ENCODE data around the gene MLC1.

Gene MLC1

DNA sequence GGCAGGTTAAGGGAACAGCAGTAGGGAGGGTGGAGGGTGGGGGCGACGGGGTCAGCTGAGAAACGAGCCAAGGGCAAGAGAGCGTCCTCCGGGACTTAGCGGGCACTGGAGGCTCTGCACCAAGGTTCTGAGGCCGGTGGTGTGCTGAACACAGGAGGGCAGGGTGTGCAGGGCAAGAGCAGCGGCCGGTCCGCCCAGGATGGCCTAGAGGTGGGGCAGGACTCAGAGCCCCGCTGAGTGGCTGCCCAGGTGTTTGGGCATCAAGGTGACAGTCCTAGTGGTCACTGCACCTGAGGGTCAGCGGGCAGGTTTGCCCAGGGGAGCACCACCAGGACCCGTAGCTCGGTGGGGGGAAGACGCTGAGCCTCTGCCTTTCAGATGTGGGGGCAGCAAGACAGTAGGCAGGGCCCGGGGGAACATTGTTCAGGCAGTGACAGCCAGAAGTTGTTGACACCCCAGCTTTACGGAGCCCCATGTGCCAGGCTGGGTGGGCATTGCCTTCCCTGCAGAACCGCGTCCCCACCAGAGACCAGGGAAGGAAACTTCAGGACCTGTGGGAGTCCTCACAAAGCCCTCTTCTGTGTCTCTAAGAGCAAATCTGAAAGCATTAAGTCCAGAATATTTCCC is 22.6 kb downstream of the MLC1 start:
- no peak for DNase-seq
- TF ChIP-seq POLR2A (IDR thresholded peaks at IDR 0.05; ENCODE audit: low read length) (no peak), GATA1 (IDR thresholded peaks at IDR 0.05; ENCODE audit: low read depth, low read length) (no peak)

DNA sequence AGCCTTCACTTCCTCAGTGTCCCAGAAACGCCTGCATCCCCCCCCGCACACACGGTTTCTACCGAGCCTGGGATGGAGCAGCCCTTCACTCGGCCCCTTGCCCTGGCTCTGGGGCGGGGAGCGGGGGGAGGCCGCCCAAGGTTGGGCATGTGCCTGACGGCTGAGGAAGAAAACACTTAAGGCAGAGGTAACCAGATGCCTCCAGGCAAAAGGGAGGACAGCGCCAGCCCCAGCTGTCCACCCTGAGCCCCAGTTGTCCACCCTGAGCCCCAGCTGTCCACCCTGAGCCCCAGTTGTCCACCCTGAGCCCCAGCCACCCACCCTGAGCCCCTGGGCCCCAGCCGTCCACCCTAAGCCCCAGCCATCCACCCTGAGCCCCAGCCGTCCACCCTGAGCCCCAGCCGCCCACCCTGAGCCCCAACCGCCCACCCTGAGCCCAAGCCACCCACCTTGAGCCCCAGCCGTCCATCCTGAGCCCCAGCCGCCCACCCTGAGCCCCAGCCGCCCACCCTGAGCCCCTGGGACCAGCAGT is 23.3 kb downstream of the MLC1 start:
- TF ChIP-seq GATA1 (IDR thresholded peaks at IDR 0.05; ENCODE audit: low read depth, low read length) (no peak), POLR2A (IDR thresholded peaks at IDR 0.05; ENCODE audit: low read length) (no peak)
- DNase-seq, result no peak

DNA sequence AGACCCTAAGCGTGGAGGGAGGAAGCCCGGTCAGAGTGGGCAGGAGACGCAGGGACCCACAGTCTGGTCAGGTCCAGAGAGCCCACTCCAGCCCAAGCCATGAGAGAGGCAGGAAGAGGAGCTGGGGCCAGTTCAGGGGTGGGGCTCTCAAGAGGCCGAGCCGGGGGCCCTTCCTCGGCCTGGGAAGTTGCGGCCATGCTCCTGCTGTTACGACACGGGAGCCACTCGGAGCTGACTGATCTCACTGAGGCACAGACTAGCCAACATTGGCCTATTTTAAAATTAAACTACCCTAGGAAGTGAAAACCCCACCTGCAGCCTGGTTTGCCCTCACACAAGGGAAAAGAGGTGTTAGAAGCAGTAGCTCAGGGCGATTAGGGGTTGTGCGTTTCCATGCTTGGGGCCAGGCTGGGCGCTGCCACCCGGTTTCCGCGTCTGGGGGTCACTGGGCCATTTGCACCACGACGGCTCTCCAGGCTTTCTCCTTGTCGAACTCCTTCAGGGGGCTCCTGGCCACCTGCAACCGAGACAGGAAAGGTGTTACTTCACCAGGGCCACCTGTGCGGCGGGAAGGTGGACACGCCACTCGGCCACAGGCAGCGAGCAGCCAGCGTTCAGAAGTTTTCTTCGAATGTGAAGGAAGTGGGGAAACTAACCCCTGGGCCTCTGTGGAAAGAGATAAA is 23.9 kb downstream of the MLC1 start:
- TF ChIP-seq GATA1 (IDR thresholded peaks at IDR 0.05; ENCODE audit: low read depth, low read length) (no peak), POLR2A (IDR thresholded peaks at IDR 0.05; ENCODE audit: low read length) (no peak)
- DNase-seq, result no peak

DNA sequence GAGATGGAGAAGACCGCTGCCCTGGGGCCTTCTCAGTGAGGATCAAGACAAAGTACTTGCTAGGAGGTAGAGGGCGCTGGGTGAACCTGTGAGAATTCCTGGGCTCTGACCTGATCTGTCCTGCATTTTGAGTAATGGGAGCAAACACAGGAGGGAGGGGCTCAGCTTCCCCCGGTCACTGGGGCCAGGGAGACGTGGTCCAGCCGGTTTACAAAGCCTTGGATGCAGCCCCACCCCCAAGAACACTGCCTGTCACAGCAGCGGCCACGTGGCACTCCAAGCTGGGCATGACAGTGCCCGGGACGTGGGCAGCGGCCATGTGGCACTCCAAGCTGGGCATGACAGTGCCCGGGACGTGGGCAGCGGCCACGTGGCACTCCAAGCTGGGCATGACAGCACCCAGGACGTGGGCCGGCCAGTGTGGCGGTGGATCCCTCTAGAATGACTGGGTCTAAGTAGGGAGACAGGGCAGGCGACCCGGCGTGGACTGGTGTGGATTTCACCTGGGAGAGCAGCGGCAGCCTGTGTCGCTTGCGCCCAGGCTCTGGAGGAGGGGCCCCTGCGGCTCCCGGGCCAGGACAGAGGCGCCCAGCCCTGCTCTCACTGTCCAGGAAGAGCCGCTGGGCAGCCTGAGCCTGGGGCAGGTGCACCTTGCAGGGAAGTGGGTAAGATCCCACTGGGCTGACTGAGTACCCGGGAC is 24.6 kb downstream of the MLC1 start:
- no peak for DNase-seq
- TF ChIP-seq POLR2A (IDR thresholded peaks at IDR 0.05; ENCODE audit: low read length) (no peak), GATA1 (IDR thresholded peaks at IDR 0.05; ENCODE audit: low read depth, low read length) (no peak)

DNA sequence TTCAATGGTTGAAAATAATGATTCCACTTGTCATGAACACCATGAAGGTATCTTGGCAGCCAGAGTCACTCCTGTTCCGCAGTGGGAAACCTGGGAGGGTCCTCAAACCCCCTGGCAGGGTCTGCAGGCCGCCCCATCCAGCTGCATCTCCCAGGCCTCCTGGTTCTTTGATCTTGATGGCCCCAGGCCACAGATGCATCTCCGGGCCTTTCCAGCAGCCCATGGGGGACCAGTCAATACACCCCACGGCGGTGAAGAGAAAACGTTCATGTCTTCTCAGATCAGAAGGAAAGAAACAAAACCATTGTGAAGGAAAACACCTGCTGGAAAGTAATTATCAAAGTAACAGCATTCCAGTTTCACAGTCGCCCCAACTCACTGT is 25.4 kb downstream of the MLC1 start:
- DNase-seq, result no peak

DNA sequence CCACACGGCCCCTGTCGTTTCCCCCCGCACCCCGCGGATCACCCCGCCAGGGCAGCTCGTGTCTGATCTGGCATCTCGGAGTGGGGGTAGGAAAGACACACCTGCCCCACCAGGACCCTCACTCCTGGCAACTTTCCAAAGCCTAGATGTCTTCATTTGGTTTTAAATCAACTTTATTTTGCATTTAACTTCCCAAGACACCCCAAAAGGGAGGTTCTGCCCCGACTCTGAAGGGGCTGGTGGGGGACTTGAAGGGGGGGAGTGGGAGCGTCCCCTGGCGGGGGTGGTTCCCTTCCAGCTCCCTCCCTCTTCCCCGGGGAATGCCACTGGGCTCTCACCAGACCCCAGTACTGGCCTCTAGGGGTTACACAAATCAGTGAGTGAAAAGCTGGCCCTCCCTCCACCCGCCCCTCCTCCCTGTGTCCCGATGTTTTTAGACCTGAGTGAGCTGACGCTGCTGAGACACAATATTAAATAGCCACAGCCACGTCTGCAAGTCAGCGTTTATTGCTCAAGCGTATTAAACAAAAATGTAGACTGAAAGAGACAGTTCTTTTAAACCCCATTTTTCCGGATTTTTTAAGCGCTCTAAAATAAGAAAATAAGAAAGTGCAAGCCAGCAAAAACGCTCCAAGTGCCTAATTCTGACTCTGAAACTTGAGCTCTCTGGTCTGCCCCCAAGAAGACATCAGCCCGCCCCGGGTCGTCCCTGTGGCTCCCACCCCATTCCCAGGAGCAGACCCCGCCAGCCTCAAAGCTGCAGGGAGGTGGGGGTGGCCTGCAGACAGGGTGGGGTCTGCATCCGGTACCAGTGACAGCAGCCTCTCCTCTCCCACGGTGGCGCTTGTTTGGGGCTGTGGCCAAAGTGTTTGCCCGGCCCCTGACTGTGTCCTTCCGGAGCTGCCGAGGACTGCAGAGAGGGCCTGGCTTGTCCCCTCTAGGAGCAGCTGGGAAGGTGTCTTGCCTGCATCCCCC is 26.0 kb downstream of the MLC1 start:
- no peak for DNase-seq
- TF ChIP-seq POLR2A (IDR thresholded peaks at IDR 0.05; ENCODE audit: low read length), result no peak
- TF ChIP-seq GATA1 (IDR thresholded peaks at IDR 0.05; ENCODE audit: low read depth, low read length), result no peak

More for the DNA sequence above, 25.4 kb downstream of the MLC1 start:
- no peak for TF ChIP-seq GATA1 (IDR thresholded peaks at IDR 0.05; ENCODE audit: low read depth, low read length)
- TF ChIP-seq POLR2A (IDR thresholded peaks at IDR 0.05; ENCODE audit: low read length), result no peak

DNA sequence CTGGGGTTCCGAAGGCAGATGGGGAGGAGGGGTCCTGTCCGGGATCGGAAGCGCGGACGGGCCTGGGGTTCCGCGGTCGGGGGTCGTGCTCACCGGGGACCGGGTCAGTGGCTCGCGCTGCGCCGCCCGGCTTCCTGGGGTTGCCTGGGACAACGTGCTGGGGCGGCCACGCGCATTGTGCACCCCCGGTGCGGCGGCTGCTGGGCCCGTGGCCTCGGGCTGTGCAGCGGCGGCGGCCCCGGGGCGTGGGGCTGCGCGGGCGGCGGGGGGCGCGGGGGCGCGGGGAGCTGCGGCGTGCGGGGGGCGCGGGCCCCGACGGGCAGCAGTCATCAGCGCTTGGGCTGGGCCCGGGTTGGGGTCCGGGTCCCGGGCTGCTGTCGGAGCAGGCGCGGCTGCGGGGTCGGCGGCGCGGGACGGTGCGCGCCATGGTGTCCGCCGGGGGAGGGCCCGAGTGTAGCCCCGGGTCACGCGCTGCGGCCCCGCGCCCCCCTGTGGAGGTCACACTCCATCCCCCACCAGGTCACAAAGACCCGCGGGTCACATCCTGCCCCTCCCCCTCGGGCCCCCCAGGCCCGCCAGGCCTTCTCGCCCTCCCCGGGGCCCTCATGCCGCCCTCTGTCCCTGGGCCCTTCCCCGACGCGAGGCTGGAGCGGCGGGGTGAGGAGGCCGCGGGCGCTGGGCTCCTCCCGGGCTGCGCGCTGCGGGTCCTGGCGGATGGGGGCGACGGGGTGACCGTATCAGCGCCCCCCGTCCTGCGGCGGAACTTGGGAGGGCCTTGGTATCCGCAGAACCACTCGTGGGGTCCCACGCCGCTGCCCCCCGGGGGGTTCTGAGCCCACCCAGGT is 26.9 kb downstream of the MLC1 start, which contains the start of gene TTLL8:
TSS of gene TTLL8 (minus strand) at position 238 of the 845 bp plus-strand sequence.
- DNase-seq, result no peak
- TF ChIP-seq GATA1 (IDR thresholded peaks at IDR 0.05; ENCODE audit: low read depth, low read length), result no peak
- TF ChIP-seq POLR2A (IDR thresholded peaks at IDR 0.05; ENCODE audit: low read length), result no peak

DNA sequence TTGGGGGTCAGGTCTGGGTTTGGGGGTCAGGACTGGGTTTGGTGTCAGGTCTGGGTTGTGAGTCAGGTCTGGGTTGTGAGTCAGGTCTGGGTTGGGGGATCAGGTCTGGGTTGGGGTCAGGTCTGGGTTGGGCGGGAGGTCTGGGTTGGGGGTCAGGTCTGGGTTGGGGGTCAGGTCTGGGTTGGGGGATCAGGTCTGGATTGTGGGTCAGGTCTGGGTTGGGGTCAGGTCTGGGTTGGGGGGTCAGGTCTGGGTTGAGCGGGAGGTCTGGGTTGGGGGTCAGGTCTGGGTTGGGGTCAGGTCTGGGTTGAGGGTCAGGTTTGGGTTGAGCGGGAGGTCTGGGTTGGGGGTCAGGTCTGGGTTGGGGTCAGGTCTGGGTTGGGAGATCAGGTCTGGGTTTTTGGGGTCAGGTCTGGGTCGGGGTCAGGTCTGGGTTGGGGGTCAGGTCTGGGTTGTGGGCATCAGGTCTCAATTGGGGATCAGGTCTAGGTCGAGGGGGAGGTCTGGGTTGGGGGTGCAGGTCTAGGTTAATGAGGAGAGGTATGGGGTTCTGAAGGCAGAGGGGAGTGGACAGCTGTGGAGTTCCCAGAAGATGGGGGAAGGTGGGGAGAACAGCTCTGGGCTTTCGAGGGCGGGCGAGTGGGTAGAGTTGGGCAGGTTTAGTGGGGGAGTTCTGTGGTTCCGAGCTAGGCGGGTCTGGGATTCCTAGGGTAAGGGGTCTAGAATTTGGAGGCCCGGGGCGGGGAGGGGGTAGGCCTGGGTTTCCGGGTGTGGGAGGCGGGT is 27.8 kb downstream of the MLC1 start:
- no peak for TF ChIP-seq POLR2A (IDR thresholded peaks at IDR 0.05; ENCODE audit: low read length)
- no peak for TF ChIP-seq GATA1 (IDR thresholded peaks at IDR 0.05; ENCODE audit: low read depth, low read length)
- no peak for DNase-seq

DNA sequence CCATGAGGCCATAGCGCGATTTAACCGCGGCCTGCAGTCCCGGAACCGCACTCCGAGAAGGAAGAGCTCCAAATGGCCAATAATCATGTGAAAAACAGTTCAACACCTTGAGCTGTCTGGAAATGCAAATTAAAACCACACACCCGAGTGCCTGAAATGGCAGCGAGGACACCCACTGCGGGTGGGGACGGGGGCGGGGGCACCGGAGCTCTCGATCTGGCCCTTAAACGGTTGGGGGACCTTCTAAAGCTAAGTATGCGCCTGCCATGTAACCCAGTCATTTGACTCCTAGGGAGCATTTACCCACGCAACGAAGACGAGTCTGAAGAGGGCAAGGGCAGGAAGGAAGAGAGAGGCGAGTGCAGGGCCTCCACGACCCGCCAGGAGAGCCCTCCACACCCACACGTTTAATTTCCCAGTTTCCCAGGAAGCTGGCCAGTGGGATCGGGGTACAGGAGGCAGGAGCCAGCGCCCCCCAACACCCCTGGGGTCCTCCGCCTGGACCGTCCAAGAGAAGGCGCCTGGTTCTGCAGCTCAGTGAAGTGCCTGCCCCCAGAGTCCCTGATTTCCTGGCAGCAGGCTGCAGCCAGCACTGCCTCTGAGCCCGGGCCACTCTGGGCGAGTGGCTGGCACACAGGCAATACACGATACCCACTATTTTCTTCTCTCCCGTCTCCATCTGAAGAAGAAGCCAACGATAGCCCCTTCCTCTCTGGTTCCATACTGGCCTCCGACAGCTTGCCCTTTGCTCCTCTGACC is 28.8 kb downstream of the MLC1 start:
- DNase-seq, result no peak
- TF ChIP-seq GATA1 (IDR thresholded peaks at IDR 0.05; ENCODE audit: low read depth, low read length), result no peak
- TF ChIP-seq POLR2A (IDR thresholded peaks at IDR 0.05; ENCODE audit: low read length), result no peak

DNA sequence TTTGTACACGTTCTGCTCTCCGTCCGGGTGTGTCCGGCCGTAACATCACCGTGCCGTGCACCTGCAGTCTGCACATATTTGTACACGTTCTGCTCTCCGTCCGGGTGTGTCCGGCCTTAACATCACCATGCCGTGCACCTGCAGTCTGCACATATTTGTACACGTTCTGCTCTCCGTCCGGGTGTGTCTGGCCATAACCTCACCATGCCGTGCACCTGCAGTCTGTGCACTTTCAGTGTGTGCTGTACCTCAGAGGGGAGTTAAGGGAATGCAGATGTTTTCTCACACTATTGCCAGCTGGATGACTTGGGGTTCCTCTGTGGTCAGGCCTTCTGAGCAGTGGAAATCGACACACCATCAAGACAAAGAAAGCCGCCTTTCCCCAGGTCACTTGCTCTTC is 31.4 kb downstream of the MLC1 start:
- TF ChIP-seq GATA1 (IDR thresholded peaks at IDR 0.05; ENCODE audit: low read depth, low read length), result no peak
- TF ChIP-seq POLR2A (IDR thresholded peaks at IDR 0.05; ENCODE audit: low read length), result no peak

DNA sequence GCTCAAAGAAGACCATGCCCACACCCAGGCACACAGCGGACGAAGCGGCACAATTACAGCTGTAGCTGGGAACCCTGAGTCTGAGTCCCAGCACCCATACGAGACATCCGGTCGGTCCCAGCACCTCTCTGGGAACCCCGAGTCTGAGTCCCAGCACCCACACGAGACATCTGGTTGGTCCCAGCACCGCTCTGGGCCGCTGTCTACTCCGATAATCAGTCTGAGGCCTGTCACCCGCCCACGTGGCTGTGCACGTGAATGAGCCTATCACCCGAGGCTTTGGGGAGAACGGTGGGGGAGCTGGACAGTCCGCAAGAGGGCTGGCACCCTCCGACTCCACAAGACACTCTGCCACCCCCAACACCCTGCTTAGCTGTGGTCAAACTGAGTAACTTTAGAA is 33.3 kb downstream of the MLC1 start:
- TF ChIP-seq POLR2A (IDR thresholded peaks at IDR 0.05; ENCODE audit: low read length), result no peak
- no peak for TF ChIP-seq GATA1 (IDR thresholded peaks at IDR 0.05; ENCODE audit: low read depth, low read length)
- DNase-seq, result no peak

More for the DNA sequence above, 31.4 kb downstream of the MLC1 start:
- DNase-seq, result no peak

Data from erythroblast (primary cell).